ENCODE data around the gene NLRC4. TPM values are rescaled to one million over a fixed set of nuclear protein-coding genes. Genes with fewer than 3 reads are reported as not detected.

The NLRC4 gene
- total and polyA plus RNA-seq, 2 of the 8 experiments (the other 6 are each of a cell fraction or from before 2014, with no cell fraction given) = not detected

- no peak for TF ChIP-seq SP2 (IDR thresholded peaks at IDR 0.05; ENCODE audit: low read length)
- no peak for TF ChIP-seq YY1 (IDR thresholded peaks at IDR 0.05; ENCODE audit: low read depth, low read length)
- no peak for TF ChIP-seq PHF8 (conservative IDR thresholded peaks at IDR 0.05; ENCODE audit: low read depth, low read length)
- no peak for TF ChIP-seq TBP (IDR thresholded peaks at IDR 0.05; ENCODE audit: low read depth, low read length)
- no peak for TF ChIP-seq SAP30 (IDR thresholded peaks at IDR 0.05; ENCODE audit: insufficient read depth, insufficient replicate concordance, low read length)
Observed at GRCh38 chr2:32248299-32248698, 16.4 kb downstream of the NLRC4 start (continued).

Data from H1 (cell line).